Jurkat, Clone E6-1 (cell line): Measurements from ENCODE around the gene KIF5B.
"Not testable (repeated sequence)": the region's sequence is repeated elsewhere in the genome, so short reads cannot be mapped to it uniquely, and the experiment has no call there.

Experiments used
- DNase-seq: peaks from one replicate; pipeline ENCODE4 v3.0.0-alpha.2; 2011; ENCODE audit warnings: low read depth, low spot score
- H3K4me3 ChIP-seq: 2 replicates; pipeline ENCODE4 v1.5.1; 2011; ENCODE audit warnings: mild to moderate bottlenecking, low read length, control low read depth, moderate library complexity

KIF5B gene

GRCh38 chr10:32031920-32032319 is 24.3 kb downstream of the KIF5B start:
- H3K4me3 ChIP-seq = no peak overlapping the region
- no peak for DNase-seq

- no peak for DNase-seq
- H3K4me3 ChIP-seq = no peak overlapping the region
Measured at GRCh38 chr10:32031424-32031823, 24.8 kb downstream of the KIF5B start.

GRCh38 chr10:32028710-32029109 is 27.5 kb downstream of the KIF5B start:
- DNase-seq = no peak
- H3K4me3 ChIP-seq = no peak overlapping the region

DNA sequence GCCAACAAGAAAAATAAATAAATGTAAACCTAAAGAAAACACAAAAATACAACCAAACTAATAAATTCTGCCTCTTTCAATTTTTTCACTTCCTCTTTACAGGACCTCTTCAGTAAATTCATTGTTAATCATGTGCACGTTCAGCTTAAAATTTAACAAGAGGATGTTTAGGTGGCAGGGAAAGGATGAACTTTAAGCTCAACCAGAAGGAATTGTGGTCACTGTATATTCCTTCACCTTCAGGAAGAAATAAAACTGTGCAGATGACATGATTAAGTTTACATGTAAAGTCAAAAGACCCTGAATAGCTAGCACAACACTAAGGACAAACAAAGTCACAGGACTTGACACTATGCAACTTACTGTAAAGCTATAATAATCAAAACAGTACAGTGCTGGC is 33.0 kb downstream of the KIF5B start:
- no peak for DNase-seq
- H3K4me3 ChIP-seq = no peak overlapping the region

DNA sequence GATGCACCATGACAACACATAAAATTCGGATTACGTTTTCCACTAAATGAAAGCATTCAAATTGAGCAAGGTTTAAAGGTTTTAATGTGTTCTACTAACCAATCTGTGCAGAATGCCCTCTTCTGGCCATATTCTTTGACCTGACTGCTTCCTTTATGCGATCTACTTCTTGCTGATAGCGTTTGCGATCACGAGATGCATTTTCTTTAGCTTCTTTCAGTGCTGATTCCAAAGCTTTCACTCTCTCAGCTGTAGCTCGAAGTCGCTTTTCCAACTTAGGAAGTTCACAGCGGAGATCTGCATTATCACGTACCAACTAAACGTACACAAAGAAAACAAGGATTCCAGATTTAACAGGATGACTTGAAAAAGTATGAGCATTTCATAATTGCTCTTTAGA is 39.2 kb downstream of the KIF5B start:
- H3K4me3 ChIP-seq = no peak overlapping the region
- no peak for DNase-seq

- no peak for DNase-seq
- no peak overlapping the region for H3K4me3 ChIP-seq
Measured at GRCh38 chr10:32015386-32015785, 40.8 kb downstream of the KIF5B start.

DNA sequence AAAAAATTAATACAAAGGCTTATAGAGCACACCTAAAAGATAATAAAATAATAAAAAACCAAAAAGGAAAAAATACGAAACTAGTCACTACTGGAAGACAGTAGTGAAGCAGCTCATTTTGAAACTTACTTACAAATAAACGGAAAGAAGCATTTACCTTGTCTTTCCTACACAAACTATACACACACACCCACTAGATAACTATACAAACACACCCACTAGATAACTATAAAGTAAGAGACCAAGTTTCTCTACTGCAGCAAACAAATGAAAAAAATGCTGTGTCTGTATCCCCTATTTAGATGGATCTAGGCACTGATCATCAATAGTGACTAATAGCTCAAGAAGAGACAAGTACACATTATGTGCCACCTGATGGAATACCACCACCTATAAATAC is 49.2 kb downstream of the KIF5B start:
- no peak for DNase-seq

DNA sequence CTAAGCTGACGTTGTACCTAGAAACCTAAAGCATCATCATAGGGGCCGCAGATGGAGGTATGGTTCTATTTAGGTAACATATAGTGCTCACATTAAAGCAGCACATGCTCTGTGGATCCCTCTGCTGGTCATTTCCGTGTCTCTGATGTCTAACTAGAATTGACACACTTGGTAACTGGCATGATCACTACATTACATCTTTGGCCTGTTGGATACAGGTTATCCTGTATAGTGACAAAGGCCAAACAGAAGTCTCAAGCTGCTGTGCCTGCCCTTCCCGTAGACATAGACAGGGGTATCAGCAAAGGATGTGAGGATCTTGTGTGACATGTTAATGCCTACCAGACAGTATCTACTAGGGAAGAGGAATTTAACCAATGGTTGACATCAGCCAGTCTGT is 51.2 kb downstream of the KIF5B start:
- H3K4me3 ChIP-seq = no peak overlapping the region
- DNase-seq = peak; percentile 61

More for the DNA sequence above, 49.2 kb downstream of the KIF5B start:
- no peak overlapping the region for H3K4me3 ChIP-seq

- no peak overlapping the region for H3K4me3 ChIP-seq
- no peak for DNase-seq
Measured at GRCh38 chr10:32004161-32004591, 52.0 kb downstream of the KIF5B start.

GRCh38 chr10:32002531-32002930 is 53.7 kb downstream of the KIF5B start:
- H3K4me3 ChIP-seq = no peak overlapping the region
- DNase-seq = no peak

DNA sequence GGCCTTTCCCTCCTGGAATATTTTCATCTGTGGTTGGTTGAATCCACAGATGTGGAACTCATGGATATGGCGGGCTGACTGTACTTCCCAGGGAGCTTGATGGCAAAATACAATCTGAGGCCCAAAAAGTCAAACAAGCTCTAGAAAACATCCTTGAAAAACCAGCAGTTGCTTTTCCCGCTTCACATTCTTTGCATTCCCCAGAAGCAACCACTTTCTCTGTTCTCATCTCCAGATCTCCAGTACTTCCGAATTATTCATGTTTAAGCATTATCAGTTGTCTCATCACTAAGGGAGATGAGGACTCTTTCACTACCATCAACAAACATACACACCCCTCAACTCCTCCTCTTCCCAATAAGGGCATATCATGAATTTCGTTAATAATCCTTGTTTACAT is 55.3 kb downstream of the KIF5B start:
- DNase-seq = no peak
- no peak overlapping the region for H3K4me3 ChIP-seq

DNA sequence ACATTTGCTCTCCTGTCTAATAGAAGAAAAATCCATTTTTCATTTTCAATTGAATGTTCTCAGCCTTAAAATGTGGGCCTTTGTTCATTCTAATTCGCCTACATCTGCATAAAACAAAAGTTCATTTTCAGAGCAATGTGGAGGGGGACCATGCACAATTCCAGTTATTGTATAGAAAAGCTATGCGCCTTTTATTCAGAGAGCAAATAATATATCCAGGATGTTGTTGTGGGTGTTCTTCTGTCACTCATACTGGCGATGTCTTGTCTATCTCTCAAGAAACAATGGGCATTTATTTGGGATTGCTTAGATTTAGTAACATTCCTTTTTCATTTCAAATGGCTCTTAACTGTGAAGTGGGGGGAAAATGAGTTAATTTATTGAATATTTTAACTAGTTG is 56.4 kb downstream of the KIF5B start:
- DNase-seq = no peak
- H3K4me3 ChIP-seq = no peak overlapping the region

GRCh38 chr10:31999070-31999660 is 57.1 kb downstream of the KIF5B start:
- DNase-seq = no peak
- H3K4me3 ChIP-seq = no peak overlapping the region

DNA sequence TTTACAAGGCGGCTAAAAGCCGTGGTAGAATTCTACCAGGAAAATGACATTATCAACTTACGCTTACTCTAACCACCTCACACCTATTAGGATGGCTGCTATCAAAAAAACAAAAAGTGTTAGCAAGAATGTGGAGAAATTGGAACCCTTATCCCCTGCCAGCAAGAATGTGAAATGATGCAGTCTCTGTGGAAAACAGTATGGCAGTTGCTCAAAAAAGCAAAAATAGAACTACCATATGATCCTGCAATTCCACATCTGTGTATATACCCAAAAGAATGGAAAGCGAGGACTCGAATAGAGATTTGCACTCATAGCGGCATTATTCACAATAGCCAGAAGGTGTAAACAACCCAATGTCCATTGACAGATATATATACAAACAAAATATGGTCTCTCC is 61.3 kb downstream of the KIF5B start:
- no peak overlapping the region for H3K4me3 ChIP-seq

DNA sequence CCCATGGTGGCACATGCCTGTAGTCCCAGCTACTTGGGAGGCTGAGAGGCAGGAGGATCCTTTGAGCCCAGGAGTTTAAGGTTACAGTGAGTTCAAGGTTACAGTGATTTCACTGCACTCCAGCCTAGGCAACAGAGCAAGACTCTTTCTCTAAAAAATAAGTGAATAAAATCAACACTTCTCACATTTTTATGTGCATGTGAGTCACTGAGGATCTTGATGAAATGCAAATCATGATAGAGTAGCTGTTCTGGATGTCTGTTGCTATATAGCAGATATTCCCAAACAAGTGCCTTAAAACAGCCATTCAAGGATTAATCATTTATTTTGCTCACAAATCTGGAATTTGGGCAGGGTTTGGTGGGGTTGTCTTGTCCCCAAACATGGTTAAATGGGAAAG is 65.3 kb downstream of the KIF5B start:
- no peak for DNase-seq
- H3K4me3 ChIP-seq = no peak overlapping the region

More for the DNA sequence above, 61.3 kb downstream of the KIF5B start:
- no peak for DNase-seq

DNA sequence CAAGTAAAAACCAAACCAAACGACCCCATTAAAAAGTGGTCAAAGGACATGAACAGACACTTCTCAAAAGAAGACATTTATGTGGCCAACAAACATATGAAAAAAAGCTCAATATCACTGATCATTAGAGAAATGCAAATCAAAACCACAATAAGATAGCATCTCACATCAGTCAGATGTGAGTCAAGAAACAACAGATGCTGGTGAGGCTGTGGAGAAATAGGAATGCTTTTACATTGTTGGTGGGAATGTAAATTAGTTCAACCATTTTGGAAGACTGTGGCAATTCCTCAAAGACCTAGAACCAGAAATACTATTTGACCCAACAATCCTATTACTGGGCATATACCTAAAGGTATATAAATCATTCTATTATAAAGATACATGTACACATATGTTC is 68.4 kb downstream of the KIF5B start:
- H3K4me3 ChIP-seq, DNase-seq: not testable (repeated sequence)

- no peak overlapping the region for H3K4me3 ChIP-seq
- DNase-seq = no peak
Measured at GRCh38 chr10:31982111-31982510, 74.1 kb downstream of the KIF5B start.

DNA sequence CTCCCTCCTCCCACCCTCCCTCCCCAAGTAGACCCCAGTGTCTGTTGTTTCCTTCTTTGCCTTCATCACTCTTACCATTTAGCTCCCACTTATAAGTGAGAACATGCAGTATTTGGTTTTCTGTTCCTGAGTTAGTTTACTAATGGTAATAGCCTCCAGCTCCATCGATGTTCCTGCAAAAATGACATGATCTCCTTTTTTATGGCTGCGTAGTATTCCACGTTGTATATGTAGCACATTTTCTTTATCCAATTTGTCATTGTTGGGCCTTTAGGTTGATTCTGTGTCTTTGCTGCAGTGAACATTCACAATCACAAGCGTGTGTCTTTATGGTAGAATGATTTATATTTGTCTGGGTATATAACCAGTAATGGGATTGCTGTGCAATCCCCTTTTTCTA is 75.8 kb downstream of the KIF5B start:
- H3K4me3 ChIP-seq = no peak overlapping the region
- no peak for DNase-seq

DNA sequence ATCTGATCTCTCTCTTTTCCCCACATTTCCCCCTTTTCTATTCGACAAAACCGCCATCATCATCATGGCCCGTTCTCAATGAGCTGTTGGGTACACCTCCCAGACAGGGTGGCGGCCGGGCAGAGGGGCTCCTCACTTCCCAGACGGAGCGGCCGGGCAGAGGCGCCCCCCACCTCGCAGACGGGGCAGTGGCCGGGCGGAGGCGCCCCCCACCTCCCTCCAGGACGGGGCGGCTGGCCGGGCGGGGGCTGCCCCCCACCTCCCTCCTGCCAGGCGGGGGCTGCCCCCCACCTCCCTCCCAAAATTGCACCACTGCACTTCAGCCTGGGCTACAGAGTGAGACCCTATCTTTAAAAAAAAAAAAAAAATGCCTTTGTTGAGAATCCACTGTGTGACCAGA is 77.2 kb downstream of the KIF5B start:
- not testable (repeated sequence) for H3K4me3 ChIP-seq

DNA sequence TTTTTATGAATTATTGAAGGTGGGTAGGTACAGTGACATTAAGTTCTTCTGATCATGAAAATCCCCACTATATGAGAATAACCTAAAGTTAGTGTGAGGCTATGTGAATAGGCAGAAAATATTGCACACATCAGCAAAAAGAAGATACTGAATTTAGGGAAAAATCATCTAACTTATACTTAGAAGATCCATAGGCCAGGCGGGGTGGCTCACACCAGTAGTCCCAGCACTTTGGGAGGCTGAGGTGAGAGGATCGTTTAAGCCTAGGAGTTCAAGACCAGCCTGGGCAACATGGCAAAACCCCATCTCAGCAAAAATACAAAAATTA is 78.1 kb downstream of the KIF5B start:
- no peak overlapping the region for H3K4me3 ChIP-seq
- DNase-seq = no peak

More for the DNA sequence above, 77.2 kb downstream of the KIF5B start:
- DNase-seq = not testable (repeated sequence)

DNA sequence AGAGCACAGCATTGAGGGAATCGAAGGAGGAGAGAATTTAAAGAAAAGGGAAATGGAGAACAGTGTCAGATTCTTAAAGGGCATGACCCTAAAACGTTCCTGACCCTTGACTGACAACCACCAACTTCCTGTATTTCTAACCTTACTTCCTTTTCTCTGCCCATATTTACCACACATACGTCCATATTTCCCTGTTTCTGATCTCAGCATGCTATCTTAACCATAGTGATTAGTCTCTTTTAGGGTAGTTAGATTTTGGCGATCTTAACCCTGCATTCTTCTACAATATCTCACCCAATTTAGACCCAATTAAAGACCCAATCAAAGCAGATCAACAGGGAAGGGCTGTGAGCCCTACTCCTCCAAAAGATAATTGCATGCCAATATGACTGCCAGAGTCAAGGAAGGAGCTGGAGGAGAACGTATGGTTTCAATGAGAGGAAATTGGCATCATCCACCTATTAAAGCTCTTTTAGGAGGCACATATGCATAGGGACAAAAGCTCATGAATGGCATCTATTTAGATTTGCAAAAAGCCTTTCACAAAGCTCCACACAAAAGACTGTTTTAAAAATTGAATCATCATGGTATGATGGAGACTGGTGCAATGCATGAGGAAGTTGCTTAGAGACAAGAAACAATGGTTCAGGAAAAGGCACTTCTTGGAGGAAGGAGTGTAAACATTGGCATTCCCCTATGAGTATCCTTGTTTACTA is 78.6 kb downstream of the KIF5B start:
- peak; percentile 40 for DNase-seq
- no peak overlapping the region for H3K4me3 ChIP-seq
